NT2/D1 (cell line): ENCODE measurements around the gene HSPBP1.

Experiments
- SUZ12 ChIP-seq: IDR thresholded peaks from 2 replicates; pipeline ENCODE4 v1.6.1; 2011; ENCODE audit not compliant: insufficient read length, insufficient read depth; ENCODE audit errors: extremely low read depth
- YY1 ChIP-seq: IDR thresholded peaks from 2 replicates; pipeline ENCODE4 v1.6.1; 2011; ENCODE audit not compliant: insufficient read length, insufficient read depth
- ZNF274 ChIP-seq: IDR thresholded peaks from 2 replicates; pipeline ENCODE4 v1.6.1; 2011; ENCODE audit warnings: mild to moderate bottlenecking, low read depth, low read length

- no peak for TF ChIP-seq YY1
- TF ChIP-seq ZNF274 = no peak
- TF ChIP-seq SUZ12 = no peak
These were observed 36.1 kb upstream of the HSPBP1 start for GRCh38 chr19:55315956-55316525.
